Chondrocyte (in vitro differentiated cells): Measurements from ENCODE around the gene TMEM176B. TPM values are rescaled to one million over a fixed set of nuclear protein-coding genes. Genes with fewer than 3 reads are reported as not detected.

Experiments
- DNase-seq: peaks from one replicate; pipeline ENCODE4 v3.0.0; 2021; ENCODE audit warnings: mixed read lengths, low spot score
- H3K27ac Mint-ChIP-seq: one replicate; pipeline ENCODE4 v1.8.0; 2021; ENCODE audit warnings: mild to moderate bottlenecking, moderate library complexity, mixed read lengths; ENCODE audit not compliant: unreplicated experiment
- H3K27me3 Mint-ChIP-seq: 2 replicates; pipeline ENCODE4 v1.8.0; 2021; ENCODE audit warnings: low read depth, mixed read lengths
- H3K36me3 Mint-ChIP-seq: 2 replicates; pipeline ENCODE4 v1.8.0; 2021; ENCODE audit warnings: low read depth, mixed read lengths
- H3K4me1 Mint-ChIP-seq: 2 replicates; pipeline ENCODE4 v1.8.0; 2021; ENCODE audit warnings: low read depth, mild to moderate bottlenecking, mixed read lengths
- H3K4me3 Mint-ChIP-seq: one replicate; pipeline ENCODE4 v1.8.0; 2021; ENCODE audit warnings: mild to moderate bottlenecking, moderate library complexity, mixed read lengths; ENCODE audit not compliant: unreplicated experiment
- H3K9me3 Mint-ChIP-seq: 2 replicates; pipeline ENCODE4 v1.8.0; 2021; ENCODE audit warnings: low read depth, mixed read lengths
- CTCF ChIP-seq: fragments of 200-600 bp; sonication (generic); IDR thresholded peaks from 2 replicates; pipeline ENCODE4 v1.5.0; 2021; ENCODE audit warnings: antibody characterized with exemption, mild to moderate bottlenecking, moderate library complexity
- total RNA-seq: library from RNA; stranded (reverse); gene quantifications from 3 replicates; pipeline ENCODE4 v1.2.1, GENCODE V29; 2021

TMEM176B gene
- total RNA-seq, 1 donor from 2014 or later = 0.37 TPM

GRCh38 chr7:150846291-150847115 lies 46.3 kb upstream of the TMEM176B start:
- Mint-ChIP-seq H3K36me3 (no peaks in the 10 kb centered on the region), H3K27me3 (peaks cover 19% of the 10 kb centered on the region), H3K9me3 (no peaks in the 10 kb centered on the region), H3K27ac (no peak overlapping the region), H3K4me1 (no peaks in the 10 kb centered on the region), H3K4me3 (no peak overlapping the region)
- no peak for DNase-seq
- TF ChIP-seq CTCF = no peak

- peak overlapping the region; percentile 10 for H3K27ac Mint-ChIP-seq
- no peaks in the 10 kb centered on the region for H3K9me3 Mint-ChIP-seq
- no peak for DNase-seq
- H3K36me3 Mint-ChIP-seq = no peaks in the 10 kb centered on the region
- H3K4me3 Mint-ChIP-seq = no peak overlapping the region
- H3K4me1 Mint-ChIP-seq = no peaks in the 10 kb centered on the region
- H3K27me3 Mint-ChIP-seq = peaks cover 14% of the 10 kb centered on the region
- no peak for TF ChIP-seq CTCF
Observed at GRCh38 chr7:150845421-150845861, 45.3 kb upstream of the TMEM176B start.

- no peak for TF ChIP-seq CTCF
- no peaks in the 10 kb centered on the region for H3K36me3 Mint-ChIP-seq
- no peaks in the 10 kb centered on the region for H3K9me3 Mint-ChIP-seq
- H3K4me1 Mint-ChIP-seq = no peaks in the 10 kb centered on the region
- no peak for DNase-seq
- peaks cover 11% of the 10 kb centered on the region for H3K27me3 Mint-ChIP-seq
- H3K4me3 Mint-ChIP-seq = no peak overlapping the region
- no peak overlapping the region for H3K27ac Mint-ChIP-seq
Observed at GRCh38 chr7:150842716-150843115, 42.6 kb upstream of the TMEM176B start.

GRCh38 chr7:150842018-150842417 lies 41.9 kb upstream of the TMEM176B start:
- no peaks in the 10 kb centered on the region for H3K4me1 Mint-ChIP-seq
- TF ChIP-seq CTCF = no peak

GRCh38 chr7:150838965-150839650 lies 38.9 kb upstream of the TMEM176B start:
- H3K27me3 Mint-ChIP-seq = peaks cover 8% of the 10 kb centered on the region
- no peak overlapping the region for H3K27ac Mint-ChIP-seq
- no peaks in the 10 kb centered on the region for H3K36me3 Mint-ChIP-seq
- H3K9me3 Mint-ChIP-seq = peaks cover 2% of the 10 kb centered on the region
- no peaks in the 10 kb centered on the region for H3K4me1 Mint-ChIP-seq
- no peak overlapping the region for H3K4me3 Mint-ChIP-seq
- no peak for DNase-seq
- no peak for TF ChIP-seq CTCF

More at GRCh38 chr7:150842018-150842417, 41.9 kb upstream of the TMEM176B start:
- Mint-ChIP-seq H3K4me3 (no peak overlapping the region), H3K36me3 (no peaks in the 10 kb centered on the region), H3K9me3 (no peaks in the 10 kb centered on the region), H3K27ac (no peak overlapping the region), H3K27me3 (peaks cover 11% of the 10 kb centered on the region)
- DNase-seq = no peak
